KOPT-K1 (cell line): ENCODE data around the gene SMAD4.

Experiments used
- H3K27ac ChIP-seq: fragments of 200-600 bp; sonication (generic); 2 replicates; pipeline ENCODE4 v1.5.1; 2016; ENCODE audit warnings: antibody characterized with exemption, mild to moderate bottlenecking, low read depth, low read length; ENCODE audit not compliant: poor library complexity, severe bottlenecking
- H3K36me3 ChIP-seq: fragments of 200-600 bp; sonication (generic); 2 replicates; pipeline ENCODE4 v1.5.1; 2017; ENCODE audit warnings: antibody characterized with exemption, mild to moderate bottlenecking, low read length, moderate library complexity; ENCODE audit not compliant: insufficient read depth
- H3K9me3 ChIP-seq: fragments of 200-600 bp; sonication (generic); 2 replicates; pipeline ENCODE4 v1.5.1; 2017; ENCODE audit warnings: antibody characterized with exemption, low read length, mild to moderate bottlenecking; ENCODE audit not compliant: insufficient read depth, poor library complexity, severe bottlenecking

SMAD4 gene

DNA sequence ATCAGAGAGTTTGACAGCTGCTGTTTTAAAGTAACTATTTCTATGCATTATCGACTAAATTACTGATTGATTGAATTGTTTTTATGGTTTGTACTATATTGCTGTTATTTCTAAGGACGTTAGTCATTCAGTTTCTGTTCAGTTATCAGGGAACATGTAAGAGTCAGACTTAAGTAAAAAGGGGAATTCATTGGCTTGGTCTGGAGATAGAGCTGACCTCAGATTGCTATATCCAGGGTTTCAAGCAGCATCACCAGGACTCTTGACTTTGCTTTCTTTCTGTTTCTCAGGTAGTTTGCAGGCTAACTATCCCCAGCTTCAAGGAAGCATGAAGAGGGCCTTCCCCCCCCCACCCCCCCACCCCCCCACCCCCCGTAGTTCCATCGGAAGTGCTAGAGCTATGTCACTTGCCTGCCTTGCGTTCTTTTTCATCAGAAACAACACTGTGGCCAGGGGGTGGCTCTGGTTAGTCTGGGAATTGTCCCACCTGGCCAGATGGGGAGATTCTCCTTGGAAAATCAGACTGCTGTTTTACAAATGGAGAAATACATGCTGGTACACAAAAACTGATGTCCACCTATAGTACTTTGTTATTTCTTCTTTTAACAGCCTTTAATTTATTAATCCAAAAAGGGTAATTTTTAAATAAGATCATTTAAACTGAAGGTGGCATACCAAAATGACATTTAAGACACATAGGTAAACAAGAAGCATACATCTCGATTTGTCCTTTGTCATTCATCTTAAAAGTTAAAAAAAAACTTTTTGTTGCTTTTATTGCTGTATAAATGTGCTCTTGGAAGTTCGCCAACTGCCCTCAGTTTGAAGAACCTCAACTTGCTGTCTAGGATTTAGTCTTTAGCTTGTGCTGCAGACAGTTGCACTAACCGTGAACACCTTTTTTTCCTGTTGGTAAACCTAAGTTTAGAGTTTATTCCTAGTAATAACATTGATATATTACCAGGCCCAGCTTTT, 9.4 kb downstream of the SMAD4 start:
- H3K27ac ChIP-seq: no peak overlapping the region
- peaks cover 23% of the 10 kb centered on the region for H3K36me3 ChIP-seq

DNA sequence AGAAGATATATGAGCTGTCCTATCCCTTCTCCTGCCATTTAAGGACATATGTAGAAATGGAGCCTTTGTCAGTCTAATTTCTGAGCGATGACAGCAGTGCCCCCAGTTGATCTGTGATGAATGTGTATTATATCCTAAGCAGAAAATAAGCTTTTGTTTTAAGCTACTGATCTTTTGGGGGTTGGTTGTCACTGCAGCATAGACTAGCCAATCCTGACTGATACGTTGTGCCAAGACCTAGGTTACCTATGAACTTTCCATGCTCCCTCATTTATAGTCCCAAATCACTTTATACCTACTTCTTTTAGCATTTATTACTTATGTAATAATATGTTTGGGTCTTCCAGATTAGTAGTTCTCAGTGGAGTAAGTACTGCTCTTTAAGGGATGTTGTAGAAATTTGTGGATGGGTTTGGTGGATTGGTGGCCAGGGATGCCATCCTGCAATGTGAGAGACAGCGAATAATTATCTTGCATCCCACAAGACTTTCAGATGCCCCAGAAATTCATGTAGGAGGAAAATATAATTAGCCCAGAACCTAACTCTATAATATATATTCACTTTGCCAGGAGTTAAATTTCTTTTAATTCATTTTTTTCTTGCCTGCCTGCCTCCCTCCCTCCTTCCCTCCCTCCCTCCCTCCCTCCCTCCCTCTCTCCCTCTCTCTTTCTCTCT, 11.8 kb downstream of the SMAD4 start:
- H3K27ac ChIP-seq: no peak overlapping the region
- H3K9me3 ChIP-seq: no peaks in the 10 kb centered on the region
- peaks cover 3% of the 10 kb centered on the region for H3K36me3 ChIP-seq

More for the DNA sequence above, 9.4 kb downstream of the SMAD4 start:
- H3K9me3 ChIP-seq: no peaks in the 10 kb centered on the region

GRCh38 chr18:51044928-51045585, 15.0 kb downstream of the SMAD4 start:
- peaks cover 34% of the 10 kb centered on the region for H3K36me3 ChIP-seq
- H3K27ac ChIP-seq: no peak overlapping the region
- no peaks in the 10 kb centered on the region for H3K9me3 ChIP-seq

GRCh38 chr18:51048190-51048589, 18.2 kb downstream of the SMAD4 start:
- Histone ChIP-seq H3K9me3 (no peaks in the 10 kb centered on the region), H3K27ac (no peak overlapping the region), H3K36me3 (peaks cover 52% of the 10 kb centered on the region)

DNA sequence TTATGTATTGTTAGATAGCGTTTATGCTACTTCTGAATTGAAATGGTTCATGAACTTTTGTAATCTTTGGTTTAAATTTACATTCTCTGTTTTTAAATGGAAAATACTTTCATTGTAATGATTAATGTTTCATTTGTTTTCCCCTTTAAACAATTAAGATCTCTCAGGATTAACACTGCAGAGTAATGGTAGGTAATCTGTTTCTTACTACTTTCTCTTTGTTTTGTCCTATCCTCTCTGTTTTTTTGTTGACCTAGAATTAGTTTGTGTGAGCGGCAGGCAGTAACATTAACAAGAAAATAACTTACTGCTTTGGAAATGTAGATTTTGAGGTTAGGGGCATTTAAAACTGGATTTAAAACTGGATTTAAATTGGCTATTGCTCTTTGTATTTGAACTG, 19.1 kb downstream of the SMAD4 start:
- peaks cover 53% of the 10 kb centered on the region for H3K36me3 ChIP-seq
- no peaks in the 10 kb centered on the region for H3K9me3 ChIP-seq
- H3K27ac ChIP-seq: no peak overlapping the region

GRCh38 chr18:51051105-51051712, 21.2 kb downstream of the SMAD4 start:
- Histone ChIP-seq H3K27ac (no peak overlapping the region), H3K9me3 (no peaks in the 10 kb centered on the region), H3K36me3 (peaks cover 74% of the 10 kb centered on the region)

- Histone ChIP-seq H3K27ac (peak overlapping the region; percentile 37), H3K36me3 (peaks cover 78% of the 10 kb centered on the region), H3K9me3 (no peaks in the 10 kb centered on the region)
Observed at GRCh38 chr18:51053814-51054213, 23.8 kb downstream of the SMAD4 start.

GRCh38 chr18:51054764-51055163, 24.8 kb downstream of the SMAD4 start:
- Histone ChIP-seq H3K36me3 (peaks cover 78% of the 10 kb centered on the region), H3K27ac (no peak overlapping the region), H3K9me3 (no peaks in the 10 kb centered on the region)

DNA sequence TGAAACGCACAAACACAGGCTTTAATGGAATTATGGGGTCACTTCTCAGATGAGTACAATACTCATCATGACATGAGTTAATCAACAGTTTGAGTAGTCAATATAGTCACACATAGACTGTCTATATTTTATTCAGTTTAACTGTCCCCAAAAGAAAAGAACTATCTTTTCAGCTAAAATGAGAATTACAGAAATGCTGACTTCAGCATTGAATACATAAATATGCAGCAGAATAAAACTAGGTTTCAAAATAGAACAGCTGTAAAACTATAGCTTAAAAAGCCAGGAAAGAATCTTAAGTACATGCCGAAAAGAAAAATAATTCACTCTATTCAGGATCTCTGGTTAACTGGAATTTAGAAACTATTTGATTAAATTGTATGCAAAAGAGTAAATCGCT, 30.0 kb downstream of the SMAD4 start:
- H3K36me3 ChIP-seq: peaks cover 98% of the 10 kb centered on the region
- H3K9me3 ChIP-seq: no peaks in the 10 kb centered on the region
- no peak overlapping the region for H3K27ac ChIP-seq

GRCh38 chr18:51064256-51064655, 34.2 kb downstream of the SMAD4 start:
- peaks cover 98% of the 10 kb centered on the region for H3K36me3 ChIP-seq
- no peaks in the 10 kb centered on the region for H3K9me3 ChIP-seq
- H3K27ac ChIP-seq: no peak overlapping the region

DNA sequence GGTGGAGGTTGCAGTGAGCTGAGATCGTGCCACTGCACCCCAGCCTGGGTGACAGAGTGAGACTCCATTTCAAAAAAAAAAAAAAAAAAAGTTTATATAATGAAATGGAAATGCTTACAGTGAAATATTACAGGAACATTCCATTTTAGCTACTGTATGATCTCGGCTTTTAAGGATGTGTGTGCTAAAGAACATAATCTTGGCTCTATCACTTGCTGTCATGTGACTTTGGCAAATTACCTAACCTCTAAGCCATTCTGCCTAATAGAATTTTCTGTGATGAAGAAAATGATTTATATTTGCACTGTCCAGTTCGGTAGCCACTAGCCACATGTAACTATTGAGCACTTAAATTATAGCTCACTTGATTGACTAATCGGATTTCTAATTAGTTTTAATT, 36.3 kb downstream of the SMAD4 start:
- peaks cover 98% of the 10 kb centered on the region for H3K36me3 ChIP-seq
- no peak overlapping the region for H3K27ac ChIP-seq
- H3K9me3 ChIP-seq: no peaks in the 10 kb centered on the region

DNA sequence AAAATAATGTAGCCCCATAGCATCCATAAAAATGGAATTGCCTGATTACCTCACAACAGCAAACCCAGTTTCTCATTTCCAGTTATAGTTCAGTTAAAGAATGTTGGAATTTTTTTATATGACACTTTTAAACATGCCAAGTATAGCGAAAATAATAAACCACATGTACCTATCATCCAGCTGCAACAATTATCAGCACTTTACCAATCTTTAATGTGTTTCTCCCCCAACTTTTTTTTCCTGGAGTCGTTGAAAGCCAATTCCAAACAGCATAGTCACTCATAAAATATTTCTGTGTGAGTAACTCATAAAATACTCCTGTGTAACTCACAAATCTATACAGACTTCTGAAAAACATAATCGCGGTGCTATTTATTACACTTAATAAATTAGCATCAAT, 38.1 kb downstream of the SMAD4 start:
- H3K27ac ChIP-seq: no peak overlapping the region
- no peaks in the 10 kb centered on the region for H3K9me3 ChIP-seq
- H3K36me3 ChIP-seq: peaks cover 99% of the 10 kb centered on the region

DNA sequence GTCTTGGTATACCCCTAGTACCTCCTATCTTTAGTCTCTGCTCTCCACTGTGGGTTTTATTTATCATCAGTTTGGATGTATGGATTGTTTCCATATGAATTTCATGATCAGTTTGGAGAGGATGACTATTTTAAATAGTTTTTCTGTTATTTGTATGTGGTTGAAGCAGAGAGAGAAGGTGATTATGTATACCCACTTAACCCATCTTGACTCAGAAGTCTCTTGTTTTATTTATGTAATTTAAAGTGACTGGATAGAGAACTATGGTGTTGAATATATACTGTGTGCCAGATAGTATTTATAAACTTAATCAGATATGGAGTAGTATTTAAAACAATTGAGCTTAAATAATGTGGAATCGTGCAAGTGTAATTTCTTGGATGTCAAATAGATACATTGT, 39.9 kb downstream of the SMAD4 start:
- H3K36me3 ChIP-seq: peaks cover 95% of the 10 kb centered on the region
- H3K27ac ChIP-seq: no peak overlapping the region
- no peaks in the 10 kb centered on the region for H3K9me3 ChIP-seq

- no peaks in the 10 kb centered on the region for H3K9me3 ChIP-seq
- H3K36me3 ChIP-seq: peaks cover 94% of the 10 kb centered on the region
- H3K27ac ChIP-seq: no peak overlapping the region
Observed at GRCh38 chr18:51070545-51070944, 40.5 kb downstream of the SMAD4 start.
